ENCODE measurements around the gene HDAC4. TPM values are rescaled to one million over a fixed set of nuclear protein-coding genes. Genes with fewer than 3 reads are reported as not detected.

HDAC4 gene
- total and polyA plus RNA-seq, 4 donors: 2.9 to 37.2 (median 4.4) TPM

DNA sequence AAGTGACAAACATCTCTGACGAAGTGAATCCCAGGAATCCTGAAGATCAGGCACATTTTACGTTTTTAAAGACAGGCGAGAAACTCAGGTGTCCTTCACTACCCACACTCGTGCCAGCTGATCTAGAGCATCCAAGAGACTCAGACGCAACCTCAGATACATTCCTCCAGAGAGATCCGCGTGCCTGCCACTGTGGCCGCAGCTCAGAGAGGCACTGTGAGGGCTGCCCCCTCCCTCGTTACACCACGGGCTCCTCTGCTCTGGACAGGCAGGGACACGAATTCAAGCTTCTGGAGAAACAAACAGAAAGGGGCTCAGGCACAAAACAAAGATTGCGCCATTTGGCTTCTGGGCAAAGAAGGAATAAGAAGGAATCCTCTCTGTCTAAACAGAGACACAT lies 268.0 kb downstream of the HDAC4 start:
- Histone ChIP-seq H3K4me1 (ENCODE audit: control insufficient read depth in 4 of 4, insufficient read depth in 4 of 4, low read length in 3 of 4) (no peaks in the 10 kb centered on the region), H3K4me3 (ENCODE audit: low read depth in 1 of 3, low read length in 3 of 3) (no peak overlapping the region), H3K9me3 (ENCODE audit: control insufficient read depth in 4 of 4, low read length in 3 of 4) (no peaks in the 10 kb centered on the region), H3K9ac (ENCODE audit: low read depth in 1 of 2, low read length in 2 of 2) (no peak overlapping the region), H3K36me3 (ENCODE audit: control insufficient read depth in 4 of 4, insufficient read depth in 3 of 4, low read depth in 1 of 4, low read length in 3 of 4) (peaks cover 7 to 34% (median 11%) of the 10 kb centered on the region in 4 donors), H3K27me3 (ENCODE audit: control insufficient read depth in 4 of 4, insufficient read depth in 4 of 4, low read length in 3 of 4) (no peaks in the 10 kb centered on the region), H3K27ac (ENCODE audit: low read depth in 1 of 2, low read length in 2 of 2) (no peak overlapping the region)
- no peak for DNase-seq (ENCODE audit: low spot score)
- WGBS: 93% methylated on average over 12 of the region's 12 CpGs
- TF ChIP-seq, protein P1, sequence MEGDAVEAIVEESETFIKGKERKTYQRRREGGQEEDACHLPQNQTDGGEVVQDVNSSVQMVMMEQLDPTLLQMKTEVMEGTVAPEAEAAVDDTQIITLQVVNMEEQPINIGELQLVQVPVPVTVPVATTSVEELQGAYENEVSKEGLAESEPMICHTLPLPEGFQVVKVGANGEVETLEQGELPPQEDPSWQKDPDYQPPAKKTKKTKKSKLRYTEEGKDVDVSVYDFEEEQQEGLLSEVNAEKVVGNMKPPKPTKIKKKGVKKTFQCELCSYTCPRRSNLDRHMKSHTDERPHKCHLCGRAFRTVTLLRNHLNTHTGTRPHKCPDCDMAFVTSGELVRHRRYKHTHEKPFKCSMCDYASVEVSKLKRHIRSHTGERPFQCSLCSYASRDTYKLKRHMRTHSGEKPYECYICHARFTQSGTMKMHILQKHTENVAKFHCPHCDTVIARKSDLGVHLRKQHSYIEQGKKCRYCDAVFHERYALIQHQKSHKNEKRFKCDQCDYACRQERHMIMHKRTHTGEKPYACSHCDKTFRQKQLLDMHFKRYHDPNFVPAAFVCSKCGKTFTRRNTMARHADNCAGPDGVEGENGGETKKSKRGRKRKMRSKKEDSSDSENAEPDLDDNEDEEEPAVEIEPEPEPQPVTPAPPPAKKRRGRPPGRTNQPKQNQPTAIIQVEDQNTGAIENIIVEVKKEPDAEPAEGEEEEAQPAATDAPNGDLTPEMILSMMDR (IDR thresholded peaks at IDR 0.05; ENCODE audit: low read depth, low read length, missing input control): no peak
- no peak for TF ChIP-seq FOXA2 (IDR thresholded peaks at IDR 0.05)
- no peak for TF ChIP-seq NR2F2 (IDR thresholded peaks at IDR 0.05)
- TF ChIP-seq GABPA (IDR thresholded peaks at IDR 0.05 in 1 of 2, conservative IDR thresholded peaks at IDR 0.05 in 1 of 2): no peak
- TF ChIP-seq SP1 (IDR thresholded peaks at IDR 0.05): no peak
- no peak for TF ChIP-seq RAD21 (IDR thresholded peaks at IDR 0.05)
- TF ChIP-seq HNF4A (conservative IDR thresholded peaks at IDR 0.05): no peak
- TF ChIP-seq, protein P2, sequence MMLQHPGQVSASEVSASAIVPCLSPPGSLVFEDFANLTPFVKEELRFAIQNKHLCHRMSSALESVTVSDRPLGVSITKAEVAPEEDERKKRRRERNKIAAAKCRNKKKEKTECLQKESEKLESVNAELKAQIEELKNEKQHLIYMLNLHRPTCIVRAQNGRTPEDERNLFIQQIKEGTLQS (IDR thresholded peaks at IDR 0.05): no peak
- TF ChIP-seq, protein P3, sequence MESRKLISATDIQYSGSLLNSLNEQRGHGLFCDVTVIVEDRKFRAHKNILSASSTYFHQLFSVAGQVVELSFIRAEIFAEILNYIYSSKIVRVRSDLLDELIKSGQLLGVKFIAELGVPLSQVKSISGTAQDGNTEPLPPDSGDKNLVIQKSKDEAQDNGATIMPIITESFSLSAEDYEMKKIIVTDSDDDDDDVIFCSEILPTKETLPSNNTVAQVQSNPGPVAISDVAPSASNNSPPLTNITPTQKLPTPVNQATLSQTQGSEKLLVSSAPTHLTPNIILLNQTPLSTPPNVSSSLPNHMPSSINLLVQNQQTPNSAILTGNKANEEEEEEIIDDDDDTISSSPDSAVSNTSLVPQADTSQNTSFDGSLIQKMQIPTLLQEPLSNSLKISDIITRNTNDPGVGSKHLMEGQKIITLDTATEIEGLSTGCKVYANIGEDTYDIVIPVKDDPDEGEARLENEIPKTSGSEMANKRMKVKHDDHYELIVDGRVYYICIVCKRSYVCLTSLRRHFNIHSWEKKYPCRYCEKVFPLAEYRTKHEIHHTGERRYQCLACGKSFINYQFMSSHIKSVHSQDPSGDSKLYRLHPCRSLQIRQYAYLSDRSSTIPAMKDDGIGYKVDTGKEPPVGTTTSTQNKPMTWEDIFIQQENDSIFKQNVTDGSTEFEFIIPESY (IDR thresholded peaks at IDR 0.05): no peak
- TF ChIP-seq HNF4G (IDR thresholded peaks at IDR 0.05): no peak
- no peak for TF ChIP-seq YY1 (IDR thresholded peaks at IDR 0.05)
- TF ChIP-seq FOXA1 (IDR thresholded peaks at IDR 0.05): no peak
- TF ChIP-seq TAF1 (conservative IDR thresholded peaks at IDR 0.05): no peak

DNA sequence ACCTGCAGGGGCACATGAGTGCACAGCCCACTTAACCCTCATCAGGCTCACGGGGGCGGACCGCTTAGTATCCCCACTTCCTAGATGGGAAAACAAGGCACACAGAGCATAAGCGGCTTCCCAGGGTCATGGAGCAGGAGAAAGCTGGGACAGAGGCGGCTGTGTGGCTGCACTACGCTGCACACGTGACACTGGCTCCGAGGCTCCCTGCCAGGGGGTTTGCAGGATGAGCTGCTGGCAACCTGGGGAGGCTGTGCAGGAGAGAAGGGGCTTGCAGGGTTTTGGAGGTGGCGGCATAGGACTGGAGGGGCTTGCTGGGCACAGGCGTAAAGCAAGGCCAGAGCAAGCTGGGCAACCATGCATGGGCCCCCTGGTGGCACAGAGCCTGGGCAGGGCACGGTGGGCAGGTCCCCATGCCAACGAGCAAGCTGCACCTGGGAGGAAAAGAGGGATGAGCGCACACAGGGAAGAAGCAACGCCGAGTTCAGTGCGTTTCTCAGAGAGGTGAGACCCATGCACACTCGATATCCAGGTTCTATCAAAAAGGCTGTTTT lies 268.6 kb downstream of the HDAC4 start:
- H3K27ac ChIP-seq (ENCODE audit: low read depth in 1 of 2, low read length in 2 of 2): no peak overlapping the region
- TF ChIP-seq HNF4A (conservative IDR thresholded peaks at IDR 0.05) (no peak), NR2F2 (IDR thresholded peaks at IDR 0.05) (no peak), JUND (IDR thresholded peaks at IDR 0.05) (no peak), HNF4G (IDR thresholded peaks at IDR 0.05) (no peak), EGR1 (IDR thresholded peaks at IDR 0.05; ENCODE audit: low read depth in 2 of 2) (no peak), YY1 (IDR thresholded peaks at IDR 0.05) (no peak), RXRA (IDR thresholded peaks at IDR 0.05) (no peak), FOXA2 (IDR thresholded peaks at IDR 0.05) (no peak), FOXA1 (IDR thresholded peaks at IDR 0.05) (no peak), TAF1 (conservative IDR thresholded peaks at IDR 0.05) (no peak), RAD21 (IDR thresholded peaks at IDR 0.05) (no peak), SP1 (IDR thresholded peaks at IDR 0.05) (no peak), GABPA (IDR thresholded peaks at IDR 0.05 in 1 of 2, conservative IDR thresholded peaks at IDR 0.05 in 1 of 2) (no peak)
- TF ChIP-seq, protein P3 (IDR thresholded peaks at IDR 0.05): no peak
- TF ChIP-seq, protein P2 (IDR thresholded peaks at IDR 0.05): no peak
- TF ChIP-seq, protein P1 (IDR thresholded peaks at IDR 0.05; ENCODE audit: low read depth, low read length, missing input control): no peak
- TF ChIP-seq, protein P4, sequence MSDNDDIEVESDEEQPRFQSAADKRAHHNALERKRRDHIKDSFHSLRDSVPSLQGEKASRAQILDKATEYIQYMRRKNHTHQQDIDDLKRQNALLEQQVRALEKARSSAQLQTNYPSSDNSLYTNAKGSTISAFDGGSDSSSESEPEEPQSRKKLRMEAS (IDR thresholded peaks at IDR 0.05): no peak
- TF ChIP-seq, protein P5, sequence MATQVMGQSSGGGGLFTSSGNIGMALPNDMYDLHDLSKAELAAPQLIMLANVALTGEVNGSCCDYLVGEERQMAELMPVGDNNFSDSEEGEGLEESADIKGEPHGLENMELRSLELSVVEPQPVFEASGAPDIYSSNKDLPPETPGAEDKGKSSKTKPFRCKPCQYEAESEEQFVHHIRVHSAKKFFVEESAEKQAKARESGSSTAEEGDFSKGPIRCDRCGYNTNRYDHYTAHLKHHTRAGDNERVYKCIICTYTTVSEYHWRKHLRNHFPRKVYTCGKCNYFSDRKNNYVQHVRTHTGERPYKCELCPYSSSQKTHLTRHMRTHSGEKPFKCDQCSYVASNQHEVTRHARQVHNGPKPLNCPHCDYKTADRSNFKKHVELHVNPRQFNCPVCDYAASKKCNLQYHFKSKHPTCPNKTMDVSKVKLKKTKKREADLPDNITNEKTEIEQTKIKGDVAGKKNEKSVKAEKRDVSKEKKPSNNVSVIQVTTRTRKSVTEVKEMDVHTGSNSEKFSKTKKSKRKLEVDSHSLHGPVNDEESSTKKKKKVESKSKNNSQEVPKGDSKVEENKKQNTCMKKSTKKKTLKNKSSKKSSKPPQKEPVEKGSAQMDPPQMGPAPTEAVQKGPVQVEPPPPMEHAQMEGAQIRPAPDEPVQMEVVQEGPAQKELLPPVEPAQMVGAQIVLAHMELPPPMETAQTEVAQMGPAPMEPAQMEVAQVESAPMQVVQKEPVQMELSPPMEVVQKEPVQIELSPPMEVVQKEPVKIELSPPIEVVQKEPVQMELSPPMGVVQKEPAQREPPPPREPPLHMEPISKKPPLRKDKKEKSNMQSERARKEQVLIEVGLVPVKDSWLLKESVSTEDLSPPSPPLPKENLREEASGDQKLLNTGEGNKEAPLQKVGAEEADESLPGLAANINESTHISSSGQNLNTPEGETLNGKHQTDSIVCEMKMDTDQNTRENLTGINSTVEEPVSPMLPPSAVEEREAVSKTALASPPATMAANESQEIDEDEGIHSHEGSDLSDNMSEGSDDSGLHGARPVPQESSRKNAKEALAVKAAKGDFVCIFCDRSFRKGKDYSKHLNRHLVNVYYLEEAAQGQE (IDR thresholded peaks at IDR 0.05): no peak
- 98% methylated on average over 17 of the region's 17 CpGs for WGBS
- no peaks in the 10 kb centered on the region for H3K4me1 ChIP-seq (ENCODE audit: control insufficient read depth in 4 of 4, insufficient read depth in 4 of 4, low read length in 3 of 4)
- no peaks in the 10 kb centered on the region for H3K27me3 ChIP-seq (ENCODE audit: control insufficient read depth in 4 of 4, insufficient read depth in 4 of 4, low read length in 3 of 4)
- no peak overlapping the region for H3K9ac ChIP-seq (ENCODE audit: low read depth in 1 of 2, low read length in 2 of 2)
- peaks cover 7 to 37% (median 11%) of the 10 kb centered on the region in 4 donors for H3K36me3 ChIP-seq (ENCODE audit: control insufficient read depth in 4 of 4, insufficient read depth in 3 of 4, low read depth in 1 of 4, low read length in 3 of 4)
- H3K4me3 ChIP-seq (ENCODE audit: low read depth in 1 of 3, low read length in 3 of 3): no peak overlapping the region
- no peak for DNase-seq (ENCODE audit: low spot score)
- no peaks in the 10 kb centered on the region for H3K9me3 ChIP-seq (ENCODE audit: control insufficient read depth in 4 of 4, low read length in 3 of 4)
